OCI-LY1 (cell line): ENCODE measurements around the gene LAMTOR1.

Source experiments
- CTCF ChIP-seq: fragments of 200-600 bp; sonication (generic), shearing (Covaris generic); IDR thresholded peaks from 2 replicates; pipeline ENCODE4 v1.5.1; 2017; ENCODE audit warnings: mild to moderate bottlenecking, antibody characterized with exemption, low read length, moderate library complexity, mixed read lengths
- EZH2 ChIP-seq: fragments of 200-600 bp; sonication (generic), shearing (Covaris generic); IDR thresholded peaks from 2 replicates; pipeline ENCODE4 v1.8.0; 2017; ENCODE audit warnings: borderline replicate concordance, mixed run types, mild to moderate bottlenecking, antibody characterized with exemption, low read length, moderate library complexity, mixed read lengths

DNA sequence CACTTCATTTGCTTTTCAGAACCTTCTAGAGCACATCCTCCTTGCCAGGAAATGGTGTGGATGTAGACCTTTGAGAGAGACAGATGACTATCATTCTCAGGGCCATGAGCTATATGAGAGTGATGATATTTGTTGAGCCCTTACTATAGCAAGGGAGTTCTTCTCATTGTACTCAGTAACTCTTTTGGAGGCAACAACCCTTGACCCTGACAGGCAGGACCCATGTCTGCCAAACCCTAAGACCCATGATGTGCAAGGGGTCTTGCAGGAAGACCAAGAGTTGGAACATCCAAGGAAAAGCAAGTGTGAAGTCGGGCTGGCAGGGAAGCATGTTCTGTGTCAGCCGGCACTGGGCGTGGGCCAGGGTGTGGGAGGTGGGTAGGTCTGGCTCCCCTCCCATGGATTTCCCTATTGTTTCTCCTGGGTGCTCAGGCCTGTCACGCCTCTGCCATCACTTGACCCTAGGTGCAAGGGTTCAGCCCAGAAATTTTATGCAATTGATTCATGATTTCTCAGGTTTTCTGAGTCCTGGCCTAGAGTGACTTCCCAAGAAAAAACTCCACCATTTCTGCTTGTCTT is 33.7 kb upstream of the LAMTOR1 start:
- TF ChIP-seq CTCF (no peak), EZH2 (no peak)
